Measurements from ENCODE around the gene ACTN4. TPM values are rescaled to one million over a fixed set of nuclear protein-coding genes. Genes with fewer than 3 reads are reported as not detected.

The ACTN4 gene
- total RNA-seq, 1 experiment from 2014 or later, result 1,083 TPM

GRCh38 chr19:38708413-38709024 lies 61.1 kb downstream of the ACTN4 start:
- DNase-seq (ENCODE audit: low spot score), result no peak

DNA sequence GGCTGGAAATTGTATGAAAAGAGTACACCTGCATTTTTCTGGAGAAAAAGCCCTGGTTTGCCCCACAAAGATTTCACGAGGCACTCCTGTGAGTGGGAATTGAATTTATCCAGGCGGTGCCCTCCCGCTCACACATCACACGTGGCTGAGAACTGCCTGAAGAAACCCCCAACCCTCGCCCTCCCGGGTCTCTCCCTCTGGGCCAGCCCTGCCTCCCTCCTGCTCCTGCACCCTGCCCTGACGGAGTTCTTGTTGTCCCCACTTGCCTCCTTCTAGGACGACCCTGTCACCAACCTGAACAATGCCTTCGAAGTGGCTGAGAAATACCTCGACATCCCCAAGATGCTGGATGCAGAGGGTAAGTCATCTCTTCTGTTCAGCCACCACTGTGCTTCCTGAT lies 61.7 kb downstream of the ACTN4 start:
- no peak for DNase-seq (ENCODE audit: low spot score)

DNA sequence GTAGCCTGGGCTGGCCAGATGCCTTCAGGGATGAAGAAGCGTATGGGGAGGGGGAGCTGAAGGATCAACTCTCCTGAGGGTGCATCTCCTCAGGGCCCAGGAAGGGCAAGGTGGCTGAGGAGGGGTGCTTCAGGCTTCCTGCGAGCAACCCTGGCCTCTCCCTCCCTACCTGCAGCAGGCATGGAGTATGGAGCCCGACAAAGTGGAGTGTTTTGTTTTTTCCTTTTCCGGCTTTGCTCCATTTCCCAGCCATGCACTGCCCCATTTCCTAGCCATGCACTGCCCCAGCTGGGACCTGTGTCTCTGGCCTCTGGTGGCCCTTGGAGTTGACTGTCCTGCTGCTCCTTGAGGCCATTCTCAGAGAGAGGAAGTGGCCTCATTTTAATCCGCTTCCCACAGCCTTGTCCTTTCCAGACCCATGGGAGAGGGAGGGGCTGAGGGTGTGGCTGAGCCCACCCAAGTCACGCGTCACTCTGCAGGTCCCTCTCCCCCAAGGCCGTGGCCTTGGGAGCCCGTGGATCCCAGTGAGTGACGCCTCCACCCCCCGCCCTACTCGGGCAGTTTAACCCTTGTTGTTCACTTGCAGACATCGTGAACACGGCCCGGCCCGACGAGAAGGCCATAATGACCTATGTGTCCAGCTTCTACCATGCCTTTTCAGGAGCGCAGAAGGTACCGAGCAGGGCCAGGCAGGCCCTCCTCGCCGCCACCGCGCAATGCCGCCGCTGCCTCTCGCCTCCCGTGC lies 62.4 kb downstream of the ACTN4 start:
- DNase-seq (ENCODE audit: low spot score), result no peak

DNA sequence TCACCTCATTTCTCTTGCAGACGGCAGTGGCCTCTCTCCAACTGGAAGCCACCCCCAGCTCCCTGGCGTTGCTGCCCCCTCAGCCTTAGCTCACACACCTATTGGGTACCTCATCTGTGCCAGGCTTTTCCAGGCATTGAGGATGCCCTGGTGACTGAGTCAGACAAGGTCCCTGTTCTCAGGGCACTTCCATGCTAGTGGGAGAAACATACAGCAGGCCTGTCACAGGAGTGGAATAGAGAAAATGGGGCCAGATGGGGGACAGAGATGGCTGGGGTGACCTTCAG lies 62.9 kb downstream of the ACTN4 start:
- no peak for DNase-seq (ENCODE audit: low spot score)

DNA sequence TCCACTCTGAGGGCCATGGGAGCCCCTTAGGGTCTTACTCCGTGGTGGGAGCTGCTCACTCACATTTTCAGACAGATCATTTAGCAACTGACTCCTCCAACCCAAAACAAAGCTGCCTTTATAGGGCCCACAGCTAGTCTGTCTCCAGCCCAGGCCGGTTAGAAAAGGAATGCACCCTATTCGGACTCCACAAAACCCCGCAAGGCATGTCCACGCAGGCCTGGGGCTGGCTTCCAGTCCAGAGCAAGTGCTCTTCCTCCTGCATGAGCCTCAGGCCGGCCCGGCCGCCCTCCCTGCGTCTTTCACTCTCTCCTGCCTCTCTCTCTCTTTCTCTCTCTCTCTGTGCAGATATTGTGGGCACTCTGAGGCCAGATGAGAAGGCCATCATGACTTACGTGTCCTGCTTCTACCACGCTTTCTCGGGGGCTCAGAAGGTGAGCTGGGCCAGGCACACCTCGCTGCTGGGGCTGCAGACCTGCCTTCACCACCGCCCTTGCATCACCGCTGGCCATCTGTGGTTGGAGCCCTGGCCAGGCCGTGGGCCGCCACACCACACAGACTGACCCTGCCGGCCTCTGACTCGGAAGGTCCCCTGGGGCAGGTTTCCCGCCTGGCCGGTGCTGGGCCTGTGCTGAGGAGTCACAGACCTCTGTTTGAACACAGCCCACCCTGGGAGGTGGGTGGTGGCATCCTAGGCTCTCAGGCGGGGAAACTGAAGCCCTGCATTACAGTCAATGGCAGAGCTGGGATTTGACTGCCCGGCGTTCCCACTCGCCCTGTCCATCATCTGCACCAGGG lies 63.7 kb downstream of the ACTN4 start:
- DNase-seq (ENCODE audit: low spot score), result no peak

GRCh38 chr19:38711726-38712153 lies 64.3 kb downstream of the ACTN4 start:
- no peak for DNase-seq (ENCODE audit: low spot score)

GRCh38 chr19:38712161-38712748 lies 64.8 kb downstream of the ACTN4 start:
- DNase-seq (ENCODE audit: low spot score), result no peak

GRCh38 chr19:38713227-38713649 lies 65.8 kb downstream of the ACTN4 start:
- no peak for DNase-seq (ENCODE audit: low spot score)

GRCh38 chr19:38713865-38714264 lies 66.4 kb downstream of the ACTN4 start:
- DNase-seq (ENCODE audit: low spot score), result no peak

- DNase-seq (ENCODE audit: low spot score), result no peak
These were observed 66.9 kb downstream of the ACTN4 start for GRCh38 chr19:38714354-38714778.

GRCh38 chr19:38715555-38715954 lies 68.1 kb downstream of the ACTN4 start:
- no peak for DNase-seq (ENCODE audit: low spot score)

GRCh38 chr19:38717051-38717450 lies 69.6 kb downstream of the ACTN4 start:
- DNase-seq (ENCODE audit: low spot score), result no peak

DNA sequence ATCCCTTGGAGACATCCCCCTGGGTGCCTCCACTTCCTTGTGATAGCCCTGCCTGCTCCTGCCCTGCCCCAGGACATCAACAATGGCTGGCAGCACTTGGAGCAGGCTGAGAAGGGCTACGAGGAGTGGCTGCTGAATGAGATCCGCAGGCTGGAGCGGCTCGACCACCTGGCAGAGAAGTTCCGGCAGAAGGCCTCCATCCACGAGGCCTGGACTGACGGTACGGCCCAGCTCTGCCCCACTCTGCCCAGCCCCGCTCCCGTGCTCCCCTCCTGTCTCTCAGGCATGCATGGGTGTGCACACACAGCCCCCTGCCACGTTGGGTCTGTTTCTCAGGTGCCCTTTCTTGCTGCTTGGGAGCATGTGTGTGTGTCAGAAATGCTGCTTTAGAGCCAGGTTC lies 70.4 kb downstream of the ACTN4 start:
- no peak for DNase-seq (ENCODE audit: low spot score)

- DNase-seq (ENCODE audit: low spot score), result peak; percentile 85
These were observed 71.5 kb downstream of the ACTN4 start for GRCh38 chr19:38718747-38719543.

- peak; percentile 54 for DNase-seq (ENCODE audit: low spot score)
These were observed 72.5 kb downstream of the ACTN4 start for GRCh38 chr19:38719761-38720558.

- DNase-seq (ENCODE audit: low spot score), result no peak
These were observed 73.2 kb downstream of the ACTN4 start for GRCh38 chr19:38720559-38721236.

DNA sequence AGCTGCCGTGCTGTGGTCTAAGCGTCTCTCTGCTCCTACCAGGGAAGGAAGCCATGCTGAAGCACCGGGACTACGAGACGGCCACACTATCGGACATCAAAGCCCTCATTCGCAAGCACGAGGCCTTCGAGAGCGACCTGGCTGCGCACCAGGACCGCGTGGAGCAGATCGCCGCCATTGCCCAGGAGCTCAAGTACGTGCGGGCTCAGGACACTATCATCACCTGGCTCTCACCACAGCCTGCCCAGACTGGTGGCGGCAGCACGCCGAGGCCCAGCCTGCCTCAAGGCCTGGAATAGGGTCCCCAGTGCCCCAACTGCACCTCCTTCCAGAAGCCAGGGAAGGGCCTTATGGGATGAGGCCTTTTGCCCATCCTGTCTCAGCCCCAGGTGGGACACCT lies 74.0 kb downstream of the ACTN4 start:
- DNase-seq (ENCODE audit: low spot score), result no peak

GRCh38 chr19:38721979-38722773 lies 74.7 kb downstream of the ACTN4 start:
- DNase-seq (ENCODE audit: low spot score), result peak; percentile 64

DNA sequence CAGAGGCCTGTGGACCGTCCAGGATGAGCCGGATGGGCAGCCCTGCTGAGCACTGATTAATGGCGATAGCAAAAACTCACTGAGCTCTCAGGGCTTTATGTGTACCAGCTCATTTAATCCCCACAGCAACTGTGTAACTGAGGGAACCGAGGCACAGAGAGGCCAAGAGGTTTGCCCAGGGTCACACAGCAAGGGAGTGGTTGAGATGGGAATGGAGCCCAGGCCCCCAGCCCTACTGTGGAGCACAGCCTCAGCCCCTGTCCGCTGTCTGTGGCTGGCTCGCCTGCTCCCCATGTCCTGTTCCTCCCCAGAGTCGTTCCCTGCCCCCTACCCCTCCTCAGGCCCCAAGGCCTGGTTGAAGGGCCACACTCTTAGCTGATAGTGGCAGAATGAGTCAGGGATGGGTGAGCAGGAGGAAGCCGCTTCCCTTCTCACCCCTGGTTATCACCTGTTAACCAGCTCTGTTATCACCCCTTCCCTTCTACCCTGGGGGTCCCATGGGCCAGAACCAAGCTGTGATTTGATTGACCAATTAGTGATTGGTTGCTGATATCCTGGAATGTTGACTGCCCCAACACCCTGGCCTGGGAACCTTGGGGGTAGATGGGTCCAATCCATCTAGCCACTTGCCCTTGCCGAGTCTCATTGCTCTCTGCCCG lies 75.6 kb downstream of the ACTN4 start:
- DNase-seq (ENCODE audit: low spot score), result no peak

Measured in HT-29 (cell line).